CD4-positive, CD25-positive, alpha-beta regulatory T cell (primary cell): ENCODE results near the gene RNF213. TPM values are rescaled to one million over a fixed set of nuclear protein-coding genes. Genes with fewer than 3 reads are reported as not detected.
A peak's percentile ranks its signal among the peaks of the same experiment; 100 is the strongest.
"Not testable (repeated sequence)": the region's sequence is repeated elsewhere in the genome, so short reads cannot be mapped to it uniquely, and the experiment has no call there.

Source experiments
- ATAC-seq, 2 donors: fragments of 150-1000 bp; cut with Tn5 transposase; one replicate each; pipeline ENCODE4 v1.10.0; 2021; ENCODE audit warnings: low read depth in 2 of 2, moderate number of reproducible peaks in 2 of 2, moderate library complexity in 1 of 2
- DNase-seq, 3 donors: peaks; one replicate each; pipeline versions ENCODE4 v3.0.0 to v3.0.0-alpha.2; 2012 to 2022; ENCODE audit warnings: mixed read lengths in 1 of 3
- H3K27ac ChIP-seq: one replicate; pipeline ENCODE4 v1.7.0; 2013; ENCODE audit warnings: mild to moderate bottlenecking, low read length; ENCODE audit not compliant: insufficient read depth, poor library complexity, severe bottlenecking
- H3K27me3 ChIP-seq: one replicate; pipeline ENCODE4 v1.7.0; 2013; ENCODE audit warnings: low read length; ENCODE audit not compliant: control insufficient read depth, insufficient read depth
- H3K36me3 ChIP-seq: one replicate; pipeline ENCODE4 v1.7.0; 2013; ENCODE audit warnings: mild to moderate bottlenecking, low read length, moderate library complexity; ENCODE audit not compliant: control insufficient read depth, insufficient read depth
- H3K4me1 ChIP-seq: 2 replicates; pipeline ENCODE4 v1.7.0; 2013; ENCODE audit warnings: mild to moderate bottlenecking, low read length; ENCODE audit not compliant: insufficient read depth, control insufficient read depth, poor library complexity, severe bottlenecking
- H3K4me3 ChIP-seq: one replicate; pipeline ENCODE4 v1.7.0; 2013; ENCODE audit warnings: low read depth, mild to moderate bottlenecking, low read length, moderate library complexity
- H3K9me3 ChIP-seq, 2 experiments: 1 replicate in 1 of 2; 2 replicates in 1 of 2; pipeline ENCODE4 v1.7.0; 2013; ENCODE audit warnings: low read length in 2 of 2, mild to moderate bottlenecking in 1 of 2, moderate library complexity in 1 of 2; ENCODE audit not compliant: control insufficient read depth in 2 of 2
- H3K27ac Mint-ChIP-seq, 3 donors: one replicate each; pipeline ENCODE4 v1.8.0; 2020 to 2022; ENCODE audit warnings: mild to moderate bottlenecking in 3 of 3, mixed read lengths in 3 of 3, moderate library complexity in 2 of 3
- H3K27me3 Mint-ChIP-seq: one replicate; pipeline ENCODE4 v1.8.0; 2022; ENCODE audit warnings: mild to moderate bottlenecking, mixed read lengths
- H3K36me3 Mint-ChIP-seq: one replicate; pipeline ENCODE4 v1.8.0; 2020; ENCODE audit warnings: mixed read lengths
- H3K4me1 Mint-ChIP-seq, 4 donors: one replicate each; pipeline ENCODE4 v1.8.0; 2020 to 2022; ENCODE audit warnings: mixed read lengths in 4 of 4, mild to moderate bottlenecking in 1 of 4
- H3K4me3 Mint-ChIP-seq, 4 donors: one replicate each; pipeline ENCODE4 v1.8.0; 2020 to 2022; ENCODE audit warnings: mild to moderate bottlenecking in 4 of 4, mixed read lengths in 4 of 4, moderate library complexity in 3 of 4
- H3K9me3 Mint-ChIP-seq, 7 donors: one replicate each; pipeline ENCODE4 v1.8.0; 2020 to 2022; ENCODE audit warnings: mixed read lengths in 7 of 7, mild to moderate bottlenecking in 3 of 7, moderate library complexity in 2 of 7
- polyA plus RNA-seq, 4 donors: library from polyadenylated mRNA; unstranded; fragments of 300-500 nt; fragmentation: Illumina TruSeq; gene quantifications; one replicate each; pipeline ENCODE4 v1.2.3, GENCODE V29; 2021
- total RNA-seq: library from RNA; stranded (reverse); gene quantifications from one replicate; pipeline ENCODE4 v1.2.3, GENCODE V29; 2022

RNF213 gene
- total and polyA plus RNA-seq, 5 donors from 2014 or later, result 27.6 to 666 (median 32.4) TPM

DNA sequence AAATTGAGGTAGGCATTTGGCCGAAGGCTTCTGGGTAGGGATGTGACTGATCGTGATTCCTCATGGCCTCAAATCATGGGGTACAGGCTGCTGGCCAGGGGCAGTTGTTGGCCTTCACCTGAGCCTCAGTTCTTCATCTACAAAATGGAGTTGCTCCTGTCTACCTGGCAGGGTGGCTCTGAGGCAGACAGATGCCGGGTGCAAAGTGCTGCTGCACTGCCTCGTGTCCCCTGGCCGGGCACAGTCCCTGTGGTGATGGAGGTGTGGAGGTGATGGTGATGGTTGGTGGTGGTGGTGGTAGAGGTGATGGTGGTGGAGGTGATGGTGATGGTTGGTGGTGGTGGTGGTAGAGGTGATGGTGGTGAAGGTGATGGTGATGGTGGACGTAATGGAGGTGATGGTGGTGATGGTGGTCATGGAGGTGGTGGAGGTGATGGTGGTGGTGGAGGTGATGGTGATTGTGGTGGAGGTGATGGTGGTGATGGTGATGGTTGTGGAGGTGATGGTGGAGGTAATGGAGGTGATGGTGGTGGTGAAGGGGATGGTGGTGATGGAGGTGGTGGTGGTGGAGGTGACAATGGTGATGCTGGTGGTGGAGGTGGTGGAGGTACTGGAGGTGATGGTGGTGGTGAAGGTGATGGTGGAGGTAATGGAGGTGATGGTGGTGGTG, 52.6 kb downstream of the RNF213 start:
- Histone ChIP-seq H3K27ac (no peak overlapping the region), H3K4me3 (no peak overlapping the region), H3K36me3 (peaks cover 77% of the 10 kb centered on the region), H3K27me3 (no peaks in the 10 kb centered on the region), H3K4me1 (no peaks in the 10 kb centered on the region), H3K9me3 (no peaks in the 10 kb centered on the region)
- ATAC-seq (no peak), DNase-seq (no peak)
- Mint-ChIP-seq H3K4me3 (no peak overlapping the region), H3K27ac (peak overlapping the region in 1 of 3 donors; percentile 60), H3K27me3 (no peaks in the 10 kb centered on the region), H3K36me3 (peaks cover 33% of the 10 kb centered on the region), H3K9me3 (peaks cover 0 to under 1% (median 0%) of the 10 kb centered on the region in 7 donors), H3K4me1 (peaks cover 4 to 7% (median 5%) of the 10 kb centered on the region in 4 donors)

DNA sequence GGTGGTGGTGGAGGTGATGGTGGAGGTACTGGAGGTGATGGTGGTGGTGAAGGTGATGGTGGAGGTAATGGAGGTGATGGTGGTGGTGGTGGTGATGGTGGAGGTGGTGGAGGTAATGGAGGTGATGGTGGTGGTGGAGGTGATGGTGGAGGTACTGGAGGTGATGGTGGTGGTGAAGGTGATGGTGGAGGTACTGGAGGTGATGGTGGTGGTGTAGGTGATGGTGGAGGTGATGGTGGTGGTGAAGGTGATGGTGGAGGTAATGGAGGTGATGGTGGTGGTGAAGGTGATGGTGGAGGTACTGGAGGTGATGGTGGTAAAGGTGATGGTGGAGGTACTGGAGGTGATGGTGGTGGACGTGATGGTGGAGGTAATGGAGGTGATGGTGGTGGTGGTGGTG, 53.3 kb downstream of the RNF213 start:
- not testable (repeated sequence) for H3K9me3 ChIP-seq, H3K4me1 Mint-ChIP-seq, H3K27ac ChIP-seq, H3K4me1 ChIP-seq, H3K27me3 Mint-ChIP-seq, DNase-seq, H3K9me3 Mint-ChIP-seq, H3K4me3 ChIP-seq, H3K4me3 Mint-ChIP-seq, H3K27ac Mint-ChIP-seq, ATAC-seq, H3K27me3 ChIP-seq
- peaks cover 74% of the 10 kb centered on the region for H3K36me3 ChIP-seq
- H3K36me3 Mint-ChIP-seq, result peaks cover 32% of the 10 kb centered on the region

- Mint-ChIP-seq H3K36me3 (peaks cover 35% of the 10 kb centered on the region), H3K27me3 (no peaks in the 10 kb centered on the region), H3K4me3 (no peak overlapping the region), H3K27ac (no peak overlapping the region), H3K9me3 (no peaks in the 10 kb centered on the region), H3K4me1 (peaks cover 4 to 7% (median 6%) of the 10 kb centered on the region in 4 donors)
- no peak overlapping the region for H3K4me3 ChIP-seq
- H3K27ac ChIP-seq, result no peak overlapping the region
- no peaks in the 10 kb centered on the region for H3K4me1 ChIP-seq
- ATAC-seq (no peak), DNase-seq (no peak)
- H3K36me3 ChIP-seq, result peaks cover 73% of the 10 kb centered on the region
- no peaks in the 10 kb centered on the region for H3K27me3 ChIP-seq
- no peaks in the 10 kb centered on the region for H3K9me3 ChIP-seq
These were observed 55.0 kb downstream of the RNF213 start for GRCh38 chr17:80315517-80316182.

DNA sequence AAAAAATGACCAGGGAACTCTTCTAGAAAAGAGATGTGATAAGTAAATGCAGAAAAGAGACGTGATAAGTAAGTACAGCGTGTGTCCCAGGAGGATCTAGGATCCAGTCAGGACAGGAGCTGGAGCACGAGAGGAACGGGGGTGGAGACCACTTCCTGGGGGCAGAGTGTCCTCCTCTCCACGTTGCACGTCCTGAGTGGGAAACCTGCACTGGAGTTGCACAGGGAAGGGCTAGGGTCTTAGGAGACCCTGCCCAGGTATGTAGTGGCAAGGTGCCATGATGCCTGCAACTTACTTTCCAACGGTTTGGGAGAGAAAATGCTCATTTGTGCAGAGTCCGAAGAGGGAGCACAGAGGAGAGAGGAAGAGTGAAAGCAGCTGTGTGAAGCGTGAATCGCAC, 55.8 kb downstream of the RNF213 start:
- Mint-ChIP-seq H3K27ac (peak overlapping the region in 2 of 3 donors; percentile 33 to 79), H3K4me3 (peak overlapping the region in 2 of 4 donors; percentile 6 to 65), H3K27me3 (no peaks in the 10 kb centered on the region), H3K36me3 (peaks cover 42% of the 10 kb centered on the region), H3K4me1 (peaks cover 4 to 12% (median 9%) of the 10 kb centered on the region in 4 donors), H3K9me3 (peaks cover 0 to 1% (median 0%) of the 10 kb centered on the region in 7 donors)
- Histone ChIP-seq H3K27ac (no peak overlapping the region), H3K4me1 (no peaks in the 10 kb centered on the region), H3K36me3 (peaks cover 73% of the 10 kb centered on the region), H3K27me3 (no peaks in the 10 kb centered on the region), H3K4me3 (no peak overlapping the region), H3K9me3 (no peaks in the 10 kb centered on the region)
- DNase-seq (no peak), ATAC-seq (no peak)

- no peak for DNase-seq
- Histone ChIP-seq H3K27me3 (no peaks in the 10 kb centered on the region), H3K27ac (no peak overlapping the region), H3K4me3 (no peak overlapping the region), H3K9me3 (no peaks in the 10 kb centered on the region), H3K4me1 (no peaks in the 10 kb centered on the region), H3K36me3 (peaks cover 74% of the 10 kb centered on the region)
- no peak overlapping the region for H3K4me3 Mint-ChIP-seq
- H3K4me1 Mint-ChIP-seq, result peaks cover 4 to 12% (median 9%) of the 10 kb centered on the region in 4 donors
- peaks cover 0 to 1% (median 0%) of the 10 kb centered on the region in 7 donors for H3K9me3 Mint-ChIP-seq
- H3K27me3 Mint-ChIP-seq, result no peaks in the 10 kb centered on the region
- no peak for ATAC-seq
- H3K36me3 Mint-ChIP-seq, result peaks cover 49% of the 10 kb centered on the region
- H3K27ac Mint-ChIP-seq, result peak overlapping the region in 1 of 3 donors; percentile 28
These were observed 56.5 kb downstream of the RNF213 start for GRCh38 chr17:80316927-80317705.

DNA sequence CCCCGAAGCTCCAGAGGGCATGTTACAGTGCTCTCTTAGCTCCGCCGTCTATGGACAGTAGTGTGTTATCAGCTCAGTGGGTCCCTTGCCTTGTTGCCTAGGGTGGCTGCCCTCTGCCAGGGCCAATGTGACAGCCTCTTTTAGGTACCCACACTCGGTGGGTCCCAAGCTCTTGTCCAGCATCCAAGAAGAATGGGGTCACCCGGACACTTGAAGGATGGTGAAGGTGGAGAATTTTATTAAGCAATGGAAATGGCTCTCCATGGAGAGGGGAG, 57.0 kb downstream of the RNF213 start:
- no peak overlapping the region for H3K4me3 Mint-ChIP-seq
- Histone ChIP-seq H3K27me3 (no peaks in the 10 kb centered on the region), H3K4me1 (no peaks in the 10 kb centered on the region), H3K4me3 (no peak overlapping the region), H3K27ac (no peak overlapping the region), H3K36me3 (peaks cover 74% of the 10 kb centered on the region), H3K9me3 (no peaks in the 10 kb centered on the region)
- H3K27ac Mint-ChIP-seq, result no peak overlapping the region
- H3K36me3 Mint-ChIP-seq, result peaks cover 53% of the 10 kb centered on the region
- DNase-seq (no peak), ATAC-seq (no peak)
- H3K27me3 Mint-ChIP-seq, result no peaks in the 10 kb centered on the region
- peaks cover 0 to 1% (median 0%) of the 10 kb centered on the region in 7 donors for H3K9me3 Mint-ChIP-seq
- peaks cover 4 to 12% (median 9%) of the 10 kb centered on the region in 4 donors for H3K4me1 Mint-ChIP-seq

DNA sequence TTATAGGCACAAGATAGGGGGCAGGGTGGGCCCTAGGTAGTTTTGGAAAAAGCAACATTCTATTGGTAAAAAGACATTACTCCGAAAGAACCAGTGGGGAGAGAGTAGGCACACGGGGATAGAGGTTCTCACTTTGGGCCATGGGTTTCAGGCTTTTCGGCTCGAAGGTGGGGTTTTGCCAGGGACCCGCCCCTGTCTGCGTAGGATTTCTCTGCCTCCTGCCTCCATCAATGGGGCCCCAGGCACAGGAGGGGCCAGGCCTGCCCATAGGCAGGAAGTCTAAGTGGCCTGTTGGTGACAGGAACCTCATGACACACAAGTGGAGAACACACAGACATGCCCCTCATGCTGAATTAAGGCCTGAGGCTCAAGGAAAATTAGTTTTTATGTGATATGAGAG, 57.5 kb downstream of the RNF213 start:
- H3K27ac Mint-ChIP-seq, result no peak overlapping the region
- Histone ChIP-seq H3K27me3 (no peaks in the 10 kb centered on the region), H3K4me1 (no peaks in the 10 kb centered on the region), H3K36me3 (peaks cover 74% of the 10 kb centered on the region), H3K4me3 (no peak overlapping the region), H3K27ac (no peak overlapping the region), H3K9me3 (peaks cover 0 to 2% of the 10 kb centered on the region in 2 experiments)
- H3K4me3 Mint-ChIP-seq, result no peak overlapping the region
- DNase-seq, result no peak
- no peak for ATAC-seq
- H3K9me3 Mint-ChIP-seq, result peaks cover 0 to 6% (median 0%) of the 10 kb centered on the region in 7 donors
- peaks cover 5 to 15% (median 10%) of the 10 kb centered on the region in 4 donors for H3K4me1 Mint-ChIP-seq
- H3K36me3 Mint-ChIP-seq, result peaks cover 58% of the 10 kb centered on the region
- no peaks in the 10 kb centered on the region for H3K27me3 Mint-ChIP-seq
